Neural crest cell (in vitro differentiated cells): ENCODE measurements around the gene KCNAB2. TPM values are rescaled to one million over a fixed set of nuclear protein-coding genes. Genes with fewer than 3 reads are reported as not detected.

ENCODE experiments used
- DNase-seq: peaks from one replicate; pipeline ENCODE4 v3.0.0; 2021; ENCODE audit warnings: low read depth, mixed read lengths, low spot score
- H3K27ac Mint-ChIP-seq: one replicate; pipeline ENCODE4 v1.8.0; 2021; ENCODE audit warnings: mild to moderate bottlenecking, mixed read lengths; ENCODE audit not compliant: unreplicated experiment
- H3K27me3 Mint-ChIP-seq: 2 replicates; pipeline ENCODE4 v1.8.0; 2021; ENCODE audit warnings: low read depth, mild to moderate bottlenecking, mixed read lengths
- H3K36me3 Mint-ChIP-seq: 2 replicates; pipeline ENCODE4 v1.8.0; 2021; ENCODE audit warnings: low read depth, mild to moderate bottlenecking, mixed read lengths
- H3K4me1 Mint-ChIP-seq: 2 replicates; pipeline ENCODE4 v1.8.0; 2021; ENCODE audit warnings: mixed read lengths
- H3K4me3 Mint-ChIP-seq: one replicate; pipeline ENCODE4 v1.8.0; 2021; ENCODE audit warnings: mild to moderate bottlenecking, mixed read lengths
- H3K9me3 Mint-ChIP-seq: 2 replicates; pipeline ENCODE4 v1.8.0; 2021; ENCODE audit warnings: mixed read lengths
- total RNA-seq: library from RNA; stranded (reverse); gene quantifications from 2 replicates; pipeline ENCODE4 v1.2.1, GENCODE V29; 2021
- TF ChIP-seq, protein P1 (sequence below): fragments of 200-600 bp; sonication (generic); conservative IDR thresholded peaks from 2 replicates; pipeline ENCODE4 v1.5.0; 2021; ENCODE audit warnings: antibody characterized with exemption, mild to moderate bottlenecking

KCNAB2 gene
- total RNA-seq, 1 donor from 2014 or later: 8.3 TPM

DNA sequence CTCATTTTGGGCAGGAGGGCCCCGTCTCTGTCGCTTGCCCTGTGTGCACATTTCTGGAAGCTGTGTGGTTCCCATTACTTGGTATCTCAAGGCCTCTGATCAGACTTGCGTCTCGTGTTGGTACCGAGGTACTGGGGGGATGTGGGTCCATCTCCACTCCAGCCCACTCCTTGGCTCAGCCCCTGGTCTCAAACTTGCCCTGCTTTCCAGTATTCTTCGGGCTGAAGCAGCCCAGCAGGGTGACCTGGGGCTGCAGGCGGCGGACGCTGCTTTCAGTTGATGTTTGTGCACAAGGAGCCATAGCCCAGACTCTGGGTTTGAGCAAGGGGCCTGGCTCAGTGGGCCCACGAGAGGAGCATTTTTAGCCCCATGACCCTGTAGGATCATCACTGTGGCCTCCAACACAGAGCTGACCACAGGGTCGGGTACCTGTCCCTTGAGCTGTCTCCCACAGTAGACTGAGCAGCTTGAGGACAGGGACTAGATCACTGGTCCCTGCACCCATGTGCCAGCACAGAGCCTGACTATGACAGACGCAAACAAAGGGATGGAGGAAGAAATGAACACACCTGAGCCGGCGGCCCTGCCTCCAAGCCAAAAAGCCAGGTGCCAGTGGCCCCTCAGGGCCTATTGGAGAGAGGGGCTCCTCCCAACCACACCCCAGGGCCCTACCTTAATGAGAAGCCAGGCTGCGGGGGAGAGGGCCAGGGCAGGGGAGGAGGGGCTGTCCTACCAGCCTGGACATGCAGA, 87.6 kb downstream of the KCNAB2 start:
- Mint-ChIP-seq H3K4me1 (no peaks in the 10 kb centered on the region), H3K27me3 (no peaks in the 10 kb centered on the region), H3K4me3 (no peak overlapping the region), H3K9me3 (peaks cover 8% of the 10 kb centered on the region), H3K27ac (no peak overlapping the region), H3K36me3 (peaks cover 5% of the 10 kb centered on the region)
- DNase-seq: no peak
- TF ChIP-seq, protein P1, sequence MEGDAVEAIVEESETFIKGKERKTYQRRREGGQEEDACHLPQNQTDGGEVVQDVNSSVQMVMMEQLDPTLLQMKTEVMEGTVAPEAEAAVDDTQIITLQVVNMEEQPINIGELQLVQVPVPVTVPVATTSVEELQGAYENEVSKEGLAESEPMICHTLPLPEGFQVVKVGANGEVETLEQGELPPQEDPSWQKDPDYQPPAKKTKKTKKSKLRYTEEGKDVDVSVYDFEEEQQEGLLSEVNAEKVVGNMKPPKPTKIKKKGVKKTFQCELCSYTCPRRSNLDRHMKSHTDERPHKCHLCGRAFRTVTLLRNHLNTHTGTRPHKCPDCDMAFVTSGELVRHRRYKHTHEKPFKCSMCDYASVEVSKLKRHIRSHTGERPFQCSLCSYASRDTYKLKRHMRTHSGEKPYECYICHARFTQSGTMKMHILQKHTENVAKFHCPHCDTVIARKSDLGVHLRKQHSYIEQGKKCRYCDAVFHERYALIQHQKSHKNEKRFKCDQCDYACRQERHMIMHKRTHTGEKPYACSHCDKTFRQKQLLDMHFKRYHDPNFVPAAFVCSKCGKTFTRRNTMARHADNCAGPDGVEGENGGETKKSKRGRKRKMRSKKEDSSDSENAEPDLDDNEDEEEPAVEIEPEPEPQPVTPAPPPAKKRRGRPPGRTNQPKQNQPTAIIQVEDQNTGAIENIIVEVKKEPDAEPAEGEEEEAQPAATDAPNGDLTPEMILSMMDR: no peak

DNA sequence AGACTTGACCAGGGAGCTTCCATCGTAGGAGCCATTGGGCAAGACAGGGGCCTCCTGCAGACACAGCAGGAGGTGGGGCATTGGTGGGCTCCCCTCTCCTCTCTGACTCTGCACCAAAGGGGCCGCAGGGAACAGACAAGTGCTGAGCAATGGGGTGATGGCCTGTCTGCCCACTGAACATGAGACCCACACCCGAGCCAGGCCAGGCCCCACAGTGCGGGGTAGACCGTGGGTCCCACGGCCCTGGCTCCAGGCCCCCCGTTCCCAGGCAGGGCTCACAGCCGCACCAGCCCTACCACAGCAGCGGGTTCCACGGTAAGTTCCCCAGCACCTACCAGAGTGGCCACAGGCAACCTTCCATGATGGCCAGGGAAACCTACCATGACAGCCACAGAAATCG, 88.5 kb downstream of the KCNAB2 start:
- Mint-ChIP-seq H3K9me3 (peaks cover 8% of the 10 kb centered on the region), H3K4me3 (no peak overlapping the region), H3K27ac (no peak overlapping the region), H3K27me3 (no peaks in the 10 kb centered on the region), H3K4me1 (no peaks in the 10 kb centered on the region), H3K36me3 (peaks cover 5% of the 10 kb centered on the region)
- TF ChIP-seq, protein P1: no peak
- no peak for DNase-seq

DNA sequence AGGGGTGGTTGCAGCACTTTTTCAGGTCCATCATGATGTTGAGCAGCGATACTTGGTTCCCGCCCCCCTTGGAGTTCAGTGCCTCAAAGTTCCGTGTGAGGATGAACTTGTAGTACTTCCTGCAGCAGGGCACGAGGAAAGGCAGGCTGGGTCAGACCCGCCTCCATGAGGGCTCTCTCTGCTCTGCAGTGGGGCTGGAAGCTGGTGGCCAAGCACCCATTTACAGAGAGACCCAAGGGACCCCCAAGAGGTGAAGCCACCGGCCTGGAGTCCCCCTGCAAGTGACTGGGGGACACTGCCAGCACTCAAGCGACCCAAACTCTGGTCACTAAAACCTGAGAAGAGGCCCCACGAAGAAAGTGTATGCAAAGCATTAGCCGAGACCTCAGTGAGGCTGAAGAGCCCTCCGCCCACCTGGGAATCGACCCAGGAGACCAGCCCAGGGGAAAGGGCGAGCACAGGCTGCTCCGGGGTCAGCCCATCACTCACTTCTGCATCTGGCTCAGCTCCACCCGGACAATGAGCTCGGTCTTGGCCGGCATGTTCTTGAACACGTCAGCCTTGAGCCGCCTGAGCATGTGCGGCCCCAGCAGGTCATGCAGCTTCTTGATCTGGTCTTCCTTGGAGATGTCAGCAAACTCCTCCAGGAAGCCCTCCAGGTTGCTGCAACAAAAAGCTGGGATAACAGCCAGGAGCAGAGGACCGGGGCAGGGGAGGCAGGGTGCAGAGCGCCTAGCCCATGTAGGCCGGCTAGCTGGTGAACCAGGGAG, 89.2 kb downstream of the KCNAB2 start:
- Mint-ChIP-seq H3K27ac (no peak overlapping the region), H3K9me3 (peaks cover 8% of the 10 kb centered on the region), H3K4me3 (no peak overlapping the region), H3K27me3 (no peaks in the 10 kb centered on the region), H3K36me3 (peaks cover 5% of the 10 kb centered on the region), H3K4me1 (no peaks in the 10 kb centered on the region)
- TF ChIP-seq, protein P1: no peak
- DNase-seq: no peak

DNA sequence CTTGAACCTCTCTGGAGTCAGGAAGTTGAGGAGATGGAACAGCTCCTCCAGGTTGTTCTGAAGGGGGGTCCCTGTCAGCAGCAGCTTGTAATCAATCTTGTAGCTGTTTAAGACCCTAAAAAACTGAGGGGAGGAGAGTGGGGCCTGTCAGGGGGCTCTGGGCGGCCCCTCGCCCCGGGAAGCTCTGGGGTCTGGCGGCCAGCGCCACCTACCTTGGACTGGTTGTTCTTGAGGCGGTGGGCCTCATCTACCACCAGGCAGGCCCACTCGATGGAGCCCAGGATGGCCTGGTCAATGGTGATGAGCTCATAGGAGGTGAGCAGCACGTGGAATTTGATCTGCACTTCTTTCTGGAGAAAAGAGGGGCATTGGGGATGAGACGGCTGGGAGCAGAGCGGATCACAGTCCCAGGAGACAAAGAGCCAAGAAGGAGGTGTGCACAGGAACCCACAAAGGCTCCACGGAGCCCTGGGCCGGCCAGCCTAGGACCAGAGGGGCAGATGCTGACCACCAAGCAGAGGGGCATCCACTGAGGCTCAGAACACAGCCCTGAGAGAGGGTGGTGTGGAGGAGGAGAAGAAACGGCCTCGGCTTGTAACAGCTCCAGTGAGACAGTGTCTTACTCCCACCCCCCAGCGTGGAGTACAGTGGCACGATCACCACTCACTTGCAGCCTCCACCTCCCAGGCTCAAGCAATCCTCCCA, 91.0 kb downstream of the KCNAB2 start:
- TF ChIP-seq, protein P1: no peak
- Mint-ChIP-seq H3K4me1 (no peaks in the 10 kb centered on the region), H3K4me3 (no peak overlapping the region), H3K27me3 (no peaks in the 10 kb centered on the region), H3K27ac (no peak overlapping the region), H3K36me3 (peaks cover 5% of the 10 kb centered on the region), H3K9me3 (peaks cover 8% of the 10 kb centered on the region)
- no peak for DNase-seq

DNA sequence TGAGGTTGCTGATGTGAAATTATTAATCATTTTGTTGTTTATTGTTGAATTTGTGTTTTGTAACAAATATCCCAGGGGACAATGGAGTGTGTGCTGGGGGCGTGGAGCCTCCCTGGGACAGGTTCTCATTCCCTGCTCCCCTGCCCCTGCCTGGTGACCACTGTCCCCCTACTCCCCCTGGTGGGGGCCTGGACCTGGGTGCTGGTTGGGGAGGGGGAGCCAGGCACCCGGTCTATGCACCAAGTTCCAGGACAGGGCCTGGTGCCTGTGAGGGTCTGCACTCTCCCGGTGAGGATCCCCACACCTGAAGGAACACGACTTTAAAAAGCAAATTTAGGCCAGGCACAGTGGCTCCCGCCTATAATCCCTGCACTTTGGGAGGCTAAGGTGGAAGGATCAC, 92.1 kb downstream of the KCNAB2 start:
- Mint-ChIP-seq H3K9me3 (no peaks in the 10 kb centered on the region), H3K4me1 (no peaks in the 10 kb centered on the region), H3K27me3 (no peaks in the 10 kb centered on the region), H3K27ac (no peak overlapping the region), H3K4me3 (no peak overlapping the region), H3K36me3 (peaks cover 1% of the 10 kb centered on the region)
- no peak for DNase-seq
- TF ChIP-seq, protein P1: no peak
